ENCODE results near the gene TXNIP.

TXNIP gene

DNA sequence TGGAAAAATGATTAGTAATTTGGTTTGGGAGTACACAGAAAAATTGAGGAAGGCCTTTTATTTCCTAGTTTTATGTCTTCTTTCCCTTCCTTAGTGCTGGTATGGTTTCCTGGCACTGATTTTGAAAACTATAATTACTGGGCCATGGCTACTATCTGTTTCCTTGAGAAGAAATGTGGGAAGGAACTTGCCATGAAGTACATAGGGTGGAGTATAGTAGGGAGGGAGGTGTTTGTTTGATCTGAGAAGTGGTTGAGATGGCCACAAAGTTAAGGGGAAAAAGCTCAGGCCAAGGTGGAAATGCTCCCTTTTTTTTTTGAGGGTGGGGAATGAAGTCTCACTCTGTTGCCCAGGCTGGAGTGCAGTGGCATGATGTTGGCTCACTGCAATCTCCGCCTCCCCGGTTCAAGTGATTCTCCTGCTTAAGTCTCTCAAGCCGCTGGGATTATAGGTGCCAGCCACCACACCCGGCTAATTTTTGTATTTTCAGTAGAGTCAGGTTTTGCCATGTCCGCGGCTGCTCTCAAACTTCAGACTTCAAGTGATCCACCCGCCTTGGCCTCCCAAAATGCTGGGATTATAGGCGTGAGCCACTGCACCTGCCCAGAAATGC lies 13.9 kb upstream of the TXNIP start:
- no peak for DNase-seq

DNA sequence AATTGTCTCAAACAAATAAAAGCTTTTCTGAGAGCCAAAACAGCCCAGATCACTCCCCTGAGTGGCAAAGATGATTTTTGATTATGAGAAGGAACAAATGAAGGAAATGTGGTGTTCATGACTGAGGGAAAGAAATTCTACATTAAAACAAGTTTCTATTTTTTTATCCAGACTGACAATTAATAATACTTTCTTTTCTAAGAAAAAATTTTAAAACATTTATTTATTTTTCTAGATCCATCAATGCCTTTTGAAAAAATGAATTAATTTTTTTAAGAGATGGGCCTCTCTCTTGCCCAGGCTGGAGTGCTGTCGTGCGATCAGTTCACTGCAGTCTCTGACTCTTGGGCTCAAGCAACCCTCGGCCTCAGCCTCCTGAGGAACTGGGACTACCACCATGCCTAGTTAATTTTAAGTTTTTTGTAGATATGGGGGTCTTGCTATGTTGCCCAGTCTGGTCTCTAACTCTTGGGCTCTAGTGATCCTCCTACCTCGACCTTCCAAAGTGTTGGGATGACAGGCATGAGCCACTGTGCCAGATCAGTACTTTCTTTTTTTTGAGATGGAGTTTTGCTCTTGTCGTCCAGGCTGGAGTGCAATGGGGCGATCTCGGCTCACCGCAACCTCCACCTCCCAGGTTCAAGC lies 11.2 kb upstream of the TXNIP start:
- no peak for DNase-seq

DNA sequence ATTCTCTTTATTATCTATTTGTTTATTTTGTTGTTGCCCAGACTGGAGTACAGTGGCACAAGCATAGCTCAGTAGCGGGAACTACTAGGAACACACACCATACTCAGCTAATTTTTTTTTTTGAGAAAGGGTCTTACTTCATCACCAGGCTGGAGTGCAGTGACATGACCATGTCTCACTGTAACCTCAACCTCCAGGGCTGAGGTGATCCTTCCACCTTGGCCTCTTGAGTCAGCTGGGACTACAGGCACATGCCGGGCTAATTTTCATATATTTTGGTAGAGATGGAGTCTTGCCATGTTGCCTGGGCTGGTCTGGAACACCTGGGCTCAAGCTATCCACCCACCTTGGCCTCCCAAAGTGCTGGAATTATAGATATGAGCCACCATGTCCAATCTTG lies 5.3 kb upstream of the TXNIP start:
- DNase-seq = no peak

DNA sequence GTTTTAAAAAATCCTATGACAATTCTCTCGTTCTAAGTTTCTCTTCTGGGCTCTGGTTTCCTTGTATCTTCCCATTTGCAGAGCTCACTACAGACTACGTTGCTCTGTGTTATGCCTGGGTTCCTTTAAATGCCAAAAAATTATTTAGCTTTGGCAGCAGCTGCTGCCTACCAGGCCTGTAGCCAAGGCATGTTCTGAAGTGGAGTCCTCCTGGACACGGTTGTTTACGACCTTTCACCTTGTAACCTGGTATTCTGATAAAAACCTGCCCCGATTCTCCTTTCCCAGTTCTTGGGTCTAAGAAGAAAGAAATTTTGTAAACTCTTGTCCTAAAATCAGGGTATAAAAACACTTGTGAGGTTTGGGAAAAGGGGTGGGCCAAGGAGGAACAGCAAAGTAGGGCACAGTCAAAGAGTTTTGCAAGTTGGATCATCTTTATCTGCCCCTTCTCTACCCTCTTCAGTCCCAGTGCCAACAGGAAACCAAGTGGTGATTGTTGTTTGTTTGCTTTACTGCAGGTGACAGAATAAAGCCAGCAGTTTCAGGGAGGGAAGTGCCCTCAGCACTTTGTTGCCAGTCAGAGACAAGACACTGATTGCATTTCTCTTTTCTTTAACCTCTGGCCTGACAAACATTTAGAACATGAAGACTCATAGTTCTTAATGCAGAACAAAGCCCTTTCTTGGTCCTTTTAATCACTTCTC lies 3.1 kb upstream of the TXNIP start:
- DNase-seq = peak; percentile 54

DNA sequence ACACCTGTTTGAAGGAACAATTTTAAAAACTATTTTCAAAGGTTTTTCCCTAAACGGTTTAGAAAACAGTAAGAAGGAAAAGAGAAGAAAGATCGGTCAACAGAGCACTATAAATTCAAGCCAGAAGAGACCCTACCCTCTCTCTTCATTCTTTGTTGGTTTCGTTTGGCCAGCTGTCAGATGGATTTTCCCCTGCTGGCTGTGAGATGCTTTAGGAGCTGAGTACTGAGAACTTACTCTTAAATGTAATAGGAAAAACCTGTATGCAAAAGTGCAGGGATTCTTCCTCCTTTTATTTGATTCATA lies 1.3 kb upstream of the TXNIP start:
- no peak for DNase-seq

DNA sequence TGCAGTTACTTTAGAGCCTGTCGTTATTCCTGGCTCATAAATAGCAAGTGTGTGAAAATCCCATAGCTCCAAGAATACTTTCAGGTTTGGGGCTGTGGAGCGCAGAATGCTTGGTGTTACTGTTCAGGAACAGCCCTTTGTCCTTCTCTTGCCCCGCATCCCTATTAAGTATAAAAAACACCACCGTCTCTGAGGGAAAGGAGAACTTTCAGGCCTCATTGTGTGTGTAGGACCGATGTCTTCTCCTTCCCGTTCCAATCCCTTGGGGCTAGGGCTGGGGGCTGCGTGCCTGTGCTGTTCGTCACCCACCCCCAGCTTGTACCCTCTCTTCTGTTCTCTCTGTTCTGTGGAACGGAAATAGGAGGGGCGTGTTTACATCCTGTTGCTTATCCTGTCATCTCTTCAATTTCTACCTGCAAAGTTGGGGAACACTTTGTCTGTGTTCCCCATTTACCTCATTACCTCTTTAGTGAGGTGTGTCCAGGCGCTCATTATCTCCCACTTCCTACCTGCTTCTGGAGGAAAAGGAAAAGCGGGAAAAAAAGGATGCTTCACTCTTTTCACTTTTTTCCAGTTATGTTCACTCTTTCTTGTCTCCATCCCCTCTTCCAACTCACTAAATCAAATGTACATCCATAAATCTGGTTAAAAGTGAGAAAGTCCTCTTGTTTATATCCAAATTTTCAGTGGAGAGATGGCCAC lies 788 bp upstream of the TXNIP start:
- peak; percentile 64 for DNase-seq

DNA sequence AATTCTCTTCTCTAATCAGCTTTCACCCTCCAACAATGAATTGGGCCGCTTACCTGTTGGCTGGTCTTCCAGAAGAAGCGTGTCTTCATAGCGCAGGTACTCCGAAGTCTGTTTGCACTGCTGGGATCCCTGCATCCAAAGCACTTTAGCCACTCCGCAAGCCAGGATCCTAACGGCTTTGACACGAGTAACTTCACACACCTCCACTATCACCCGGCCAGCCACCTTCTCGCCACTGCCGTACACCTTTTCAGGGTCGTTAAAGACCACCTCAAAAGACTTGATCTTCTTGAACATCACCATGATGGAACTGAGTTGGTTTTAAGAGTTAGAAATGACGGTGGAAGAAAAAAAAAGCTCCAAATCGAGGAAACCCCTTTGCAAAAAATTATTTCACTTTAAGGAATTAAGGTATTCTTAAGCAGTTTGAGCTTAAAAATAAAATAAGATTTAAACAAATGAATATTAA lies 381 bp downstream of the TXNIP start:
- no peak for DNase-seq

DNA sequence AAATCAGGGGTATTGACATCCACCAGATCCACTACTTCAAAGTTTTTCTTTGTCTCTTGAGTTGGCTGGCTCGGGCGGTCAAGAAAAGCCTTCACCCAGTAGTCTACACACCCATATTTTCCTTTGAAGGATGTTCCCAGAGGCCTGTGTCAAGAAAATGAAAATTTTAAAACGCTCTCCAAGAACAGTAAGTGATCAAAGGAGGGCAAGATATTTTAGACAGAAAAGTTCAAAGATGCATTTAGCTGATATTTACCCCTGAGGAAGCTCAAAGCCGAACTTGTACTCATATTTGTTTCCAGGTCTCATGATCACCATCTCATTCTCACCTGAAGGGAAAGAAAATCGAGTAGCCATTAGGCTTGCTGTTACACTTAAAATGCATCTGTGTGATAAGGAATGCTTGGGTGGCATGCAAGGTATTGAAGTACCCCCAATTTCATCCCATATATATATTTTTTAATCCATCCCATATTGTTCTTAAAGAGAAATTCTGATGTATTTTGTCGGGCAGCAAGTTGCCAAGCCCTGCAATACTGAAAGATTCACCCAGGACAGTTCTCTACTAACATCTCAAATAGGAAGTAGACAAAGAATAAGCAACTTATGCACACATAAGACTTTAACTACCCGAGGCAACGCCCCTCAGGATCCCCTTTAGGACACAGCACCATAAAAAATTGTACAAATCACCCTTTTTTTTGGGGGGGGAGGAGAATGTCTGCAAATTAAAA lies 1.1 kb downstream of the TXNIP start:
- DNase-seq = no peak

DNA sequence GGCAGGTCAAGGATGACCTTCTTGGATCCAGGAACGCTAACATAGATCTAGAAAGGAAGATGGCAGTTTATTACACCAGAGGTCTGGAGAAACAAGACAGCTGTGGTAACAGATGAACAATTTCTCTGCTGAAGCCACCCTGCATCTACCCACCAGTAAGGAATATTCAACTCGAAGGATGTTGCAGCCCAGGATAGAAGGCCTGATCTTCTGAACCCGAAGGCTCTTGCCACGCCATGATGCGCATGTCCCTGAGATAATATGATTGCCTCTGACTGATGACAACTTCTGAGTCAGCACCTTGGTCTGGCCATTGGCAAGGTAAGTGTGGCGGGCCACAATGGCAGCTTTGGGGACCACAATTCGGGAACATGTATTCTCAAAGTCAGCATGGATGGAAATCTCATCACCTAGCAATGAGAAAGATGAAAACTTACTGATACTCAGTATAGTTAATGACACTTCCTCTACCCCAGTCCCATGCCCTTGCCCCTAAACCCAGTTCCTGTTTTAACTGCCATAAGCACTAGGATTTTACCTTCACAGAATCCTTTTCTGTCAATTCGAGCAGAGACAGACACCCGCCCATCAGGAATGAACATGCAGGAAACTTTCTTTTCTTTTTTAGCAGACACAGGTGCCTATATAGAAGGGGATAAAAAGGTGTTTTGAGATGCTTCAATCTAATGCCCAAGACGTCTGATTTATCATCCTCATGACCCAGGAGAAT lies 1.8 kb downstream of the TXNIP start:
- DNase-seq = no peak

DNA sequence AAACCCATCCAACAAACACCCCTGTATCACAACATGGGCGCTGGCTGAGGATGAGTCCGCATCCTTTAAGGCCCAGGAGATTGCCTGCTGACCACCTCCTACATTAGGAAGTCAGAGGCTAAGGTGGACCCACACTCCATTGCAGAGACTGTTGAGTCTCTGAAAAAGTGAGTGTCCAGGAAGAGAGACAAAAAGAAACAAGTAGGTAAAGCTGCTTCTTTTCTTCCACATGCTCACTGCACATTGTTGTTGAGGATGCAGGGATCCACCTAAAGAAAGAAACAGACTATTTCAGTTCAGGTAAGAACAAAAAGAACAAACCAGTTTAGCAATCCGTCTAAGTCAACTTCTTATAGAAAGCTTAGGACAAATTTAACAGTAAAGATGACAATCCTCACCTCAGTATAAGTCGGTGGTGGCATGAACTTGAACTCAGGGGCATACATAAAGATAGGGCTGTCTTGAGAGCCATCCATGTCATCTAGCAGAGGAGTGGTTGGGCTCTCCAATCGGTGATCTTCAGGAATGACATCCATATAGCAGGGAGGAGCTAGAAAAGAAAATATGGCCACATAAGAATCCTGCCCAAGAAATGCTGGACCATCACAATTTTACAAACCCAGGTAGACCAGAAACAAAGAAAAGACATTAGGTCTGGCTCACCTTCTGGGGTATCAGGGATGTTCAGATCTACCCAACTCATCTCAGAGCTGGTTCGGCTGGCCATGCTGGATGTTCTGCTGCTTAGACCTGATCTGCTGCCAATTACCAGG lies 2.6 kb downstream of the TXNIP start:
- no peak for DNase-seq

DNA sequence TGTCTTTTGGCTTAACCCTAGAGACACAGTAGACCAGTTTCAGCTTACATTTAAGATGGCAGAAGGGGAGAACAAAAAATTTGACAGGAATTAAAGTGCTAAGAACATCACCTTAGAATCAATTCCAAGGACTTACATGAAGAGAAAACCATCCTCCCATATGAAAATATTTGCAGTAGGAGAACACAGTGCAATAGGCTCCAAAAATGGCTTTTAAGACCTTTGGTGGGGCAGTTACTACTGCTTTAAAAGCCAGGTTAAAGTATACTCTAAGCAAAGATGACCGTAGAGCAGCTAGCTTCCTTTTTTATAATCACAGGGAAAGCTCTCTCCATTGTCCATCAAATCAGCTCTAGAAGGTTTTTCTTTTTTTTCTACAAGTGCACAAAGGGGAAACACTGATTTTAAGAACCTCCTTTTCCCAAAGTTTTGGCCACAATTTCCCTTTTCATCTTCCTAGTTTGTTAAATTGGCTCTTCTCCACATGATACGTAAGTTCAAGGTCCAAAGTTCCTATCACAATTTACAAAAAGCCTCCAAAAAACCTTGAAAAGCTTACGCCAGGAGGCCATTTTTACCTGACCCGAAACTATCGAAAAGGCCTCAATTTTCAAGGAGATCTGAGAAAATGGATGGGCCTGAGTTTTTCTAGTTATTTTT lies 3.3 kb downstream of the TXNIP start:
- no peak for DNase-seq

DNA sequence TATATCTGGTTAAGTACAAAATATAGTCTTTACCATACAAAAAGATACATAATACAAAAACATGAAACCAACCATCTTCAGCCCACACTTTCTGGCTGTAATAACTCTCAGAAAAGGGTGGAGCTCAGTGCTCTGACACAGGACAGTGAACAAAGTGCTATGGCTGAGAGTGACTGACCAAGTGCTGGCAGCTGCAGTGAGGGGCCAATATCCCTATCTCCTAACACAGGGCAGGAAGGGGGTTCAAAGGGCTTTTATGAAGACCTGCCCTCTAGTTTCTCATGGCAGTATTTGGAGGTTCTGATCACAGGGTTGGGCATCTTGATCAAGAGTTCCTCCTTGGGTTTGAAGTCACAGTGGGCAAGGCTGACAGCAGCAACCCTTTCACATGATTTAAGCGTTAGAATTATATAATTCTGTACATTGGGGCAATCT lies 3.9 kb downstream of the TXNIP start:
- DNase-seq = no peak

DNA sequence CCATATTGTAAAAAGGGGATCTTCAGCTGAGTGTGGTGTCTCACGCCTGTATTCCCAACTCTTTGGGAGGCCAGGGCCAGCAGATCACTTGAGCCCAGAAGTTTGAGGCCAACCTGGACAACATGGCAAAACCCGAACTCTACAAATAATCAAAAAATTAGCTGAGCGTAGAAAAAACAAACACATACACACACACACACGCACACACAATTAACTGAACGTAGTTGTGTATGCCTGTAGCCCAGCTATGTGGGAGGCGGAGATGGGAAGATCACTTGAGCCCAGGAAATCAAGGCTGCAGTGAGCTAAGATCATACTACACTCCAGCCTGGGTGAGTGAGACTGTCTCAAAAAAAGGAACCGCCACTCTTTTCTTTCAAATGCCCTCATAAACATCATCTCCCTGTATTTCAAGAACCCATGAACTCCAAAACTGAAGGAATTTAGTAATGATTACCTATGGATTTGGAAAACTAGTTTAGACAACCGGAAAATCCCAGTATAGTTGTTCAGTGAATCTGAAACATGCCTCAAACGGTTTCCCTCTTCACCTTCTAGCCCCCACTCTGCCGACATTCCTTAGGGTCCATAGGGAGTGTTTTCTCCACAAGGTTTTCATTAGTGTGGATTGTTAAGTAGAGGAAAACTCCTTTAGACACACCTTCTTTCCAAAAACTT lies 4.5 kb downstream of the TXNIP start:
- no peak for DNase-seq

DNA sequence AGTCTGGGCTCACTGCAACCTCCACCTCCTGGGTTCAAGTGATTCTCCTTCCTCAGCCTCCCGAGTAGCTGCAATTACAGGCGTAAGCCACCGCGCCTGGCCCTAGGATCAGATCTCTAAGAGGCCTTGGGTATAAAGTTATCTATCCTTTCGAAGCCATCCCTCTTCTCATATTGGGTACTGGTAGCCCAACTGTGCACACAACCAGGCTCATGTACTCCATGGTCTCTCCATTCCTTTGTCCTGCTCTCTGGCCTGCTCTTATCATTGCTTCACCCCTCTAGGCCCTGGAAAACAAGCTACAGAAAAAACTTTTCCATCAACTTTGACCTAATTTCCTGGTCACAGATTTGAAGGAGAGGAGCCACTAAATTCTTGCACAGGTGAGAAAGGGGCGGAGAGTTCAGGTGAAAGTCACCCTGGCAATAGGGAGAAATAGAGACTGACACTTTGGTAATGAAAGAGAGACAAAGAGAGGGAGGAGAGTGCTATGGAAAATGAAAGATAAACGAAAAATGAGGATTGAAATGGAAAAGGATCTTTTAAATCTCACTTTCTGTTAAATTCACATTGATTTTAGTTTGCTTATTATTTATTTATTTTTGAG lies 6.0 kb downstream of the TXNIP start:
- DNase-seq = no peak

DNA sequence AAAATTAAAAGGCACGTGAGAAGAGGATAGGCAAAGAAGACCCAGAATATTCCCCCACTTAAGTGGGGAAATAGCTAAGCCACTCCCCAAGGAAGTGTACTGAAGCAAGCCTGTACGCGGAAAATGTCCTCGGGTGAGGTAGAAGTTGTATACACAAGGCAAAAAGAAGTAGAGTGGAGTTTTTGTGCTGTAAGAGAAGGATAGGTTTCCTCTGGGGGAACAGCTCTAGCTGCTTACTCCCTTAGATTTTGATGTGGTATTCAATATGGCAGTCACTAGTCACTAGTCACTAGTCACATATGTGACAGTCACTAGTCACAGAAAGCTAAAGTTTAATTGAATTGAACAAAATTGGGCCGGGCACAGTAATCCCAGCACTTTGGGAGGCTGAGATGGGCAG lies 7.6 kb downstream of the TXNIP start:
- no peak for DNase-seq

DNA sequence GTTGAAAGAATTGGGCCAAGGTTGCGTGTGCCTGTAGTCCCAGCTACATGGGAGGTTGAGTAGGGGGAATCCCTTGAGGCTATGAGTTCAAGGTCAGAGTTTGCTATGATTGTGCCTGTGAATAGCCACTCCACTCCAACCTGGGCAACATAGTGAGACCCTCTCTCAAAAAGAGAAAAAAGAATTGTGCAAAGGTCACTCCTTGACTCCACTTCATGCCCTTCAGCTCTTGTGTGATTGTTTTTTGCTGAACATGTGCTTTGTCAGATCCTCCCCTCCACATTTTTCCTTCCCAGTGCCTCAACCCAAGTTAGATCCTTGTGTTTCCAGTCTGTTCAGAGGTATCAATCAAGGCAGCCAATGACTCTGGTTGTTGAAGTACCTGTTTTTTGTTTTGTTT lies 8.5 kb downstream of the TXNIP start:
- DNase-seq = no peak

DNA sequence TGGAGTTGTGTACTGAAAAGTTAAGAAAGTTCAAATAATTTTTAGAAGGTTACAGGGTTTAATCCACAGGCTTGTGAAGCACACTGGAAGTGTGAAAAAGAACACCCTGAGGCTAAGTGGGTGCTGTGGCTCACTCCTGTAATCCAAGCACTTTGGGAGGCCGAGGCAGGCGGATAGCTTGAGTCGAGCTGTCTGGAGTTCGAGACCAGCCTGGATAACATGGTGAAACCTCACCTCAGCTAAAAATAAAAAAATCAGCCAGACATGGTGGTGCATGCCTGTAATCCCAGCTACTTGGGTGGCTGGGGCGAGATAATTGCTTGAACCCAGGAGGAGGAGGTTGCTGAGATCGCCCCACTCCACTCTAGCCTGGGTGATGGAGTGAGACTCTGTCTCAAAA lies 9.8 kb downstream of the TXNIP start:
- DNase-seq = no peak

DNA sequence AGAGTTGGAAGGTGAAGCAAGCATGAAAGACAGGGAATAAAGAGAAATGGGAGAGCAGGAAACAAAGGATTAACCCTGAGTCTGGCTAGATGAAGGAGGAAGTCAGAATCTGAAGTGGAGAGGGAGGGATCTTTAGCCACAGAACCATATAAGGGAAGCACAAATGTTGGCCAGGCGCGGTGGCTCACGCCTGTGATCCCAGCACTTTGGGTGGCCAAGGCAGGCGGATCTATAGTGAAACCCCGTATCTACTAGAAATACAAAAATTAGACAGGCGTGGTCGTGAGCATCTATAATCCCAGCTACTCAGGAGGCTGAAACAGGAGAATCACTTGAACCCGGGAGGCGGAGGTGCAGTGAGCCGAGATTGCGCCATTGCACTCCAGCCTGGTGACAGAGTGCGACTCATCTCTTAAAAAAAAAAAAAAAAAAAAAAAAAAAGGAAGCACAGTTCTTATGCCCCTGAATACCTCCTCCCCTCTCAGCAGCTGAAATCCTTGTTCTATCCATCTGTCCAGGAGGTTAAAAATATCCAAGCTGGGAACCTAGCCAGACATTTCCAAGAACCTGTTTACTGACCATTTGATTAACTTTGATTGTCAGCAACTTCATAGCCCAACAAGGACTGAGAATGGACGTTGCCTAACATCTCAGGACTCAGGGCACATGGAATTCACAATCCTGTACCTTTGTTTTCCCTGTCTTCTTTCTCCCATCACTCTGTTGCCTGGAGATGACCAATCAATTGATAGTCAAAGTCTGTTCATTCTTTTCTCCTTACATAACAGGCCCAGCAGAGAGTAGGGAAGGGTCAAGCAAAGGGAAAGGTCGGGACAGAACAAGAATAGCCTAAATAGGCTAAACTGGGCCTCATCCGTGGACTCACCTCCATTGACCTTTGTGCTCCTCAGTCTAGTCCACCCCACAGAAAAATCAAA lies 10.6 kb downstream of the TXNIP start:
- DNase-seq = no peak

DNA sequence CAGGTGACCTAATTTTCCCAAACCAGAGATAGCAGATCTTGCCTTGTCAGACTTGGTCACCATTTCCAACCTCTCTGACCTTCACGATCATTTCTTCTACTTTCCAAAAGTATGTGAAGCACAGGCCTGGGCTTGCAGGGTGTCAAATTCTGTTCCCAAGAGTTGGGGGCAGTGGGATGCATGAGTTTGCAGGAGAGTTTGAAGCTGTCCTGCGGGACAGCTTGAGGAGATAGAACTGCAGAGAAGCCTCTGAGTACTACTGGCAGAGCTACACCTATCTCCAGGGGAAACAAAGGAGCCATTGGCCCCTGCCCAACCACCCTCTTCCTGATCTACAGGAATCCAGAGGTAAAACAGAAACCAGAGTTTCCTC lies 11.3 kb downstream of the TXNIP start:
- no peak for DNase-seq

All from activated gamma-delta T cell treated with Interleukin-2 at 50 U/mL for 16 hours (primary cell).